HK-2 (cell line): ENCODE results near the gene TMED6.

Experiments used
- DNase-seq: peaks from one replicate; pipeline ENCODE4 v3.0.0-alpha.2; 2018; ENCODE audit not compliant: unreplicated experiment

Gene TMED6

DNA sequence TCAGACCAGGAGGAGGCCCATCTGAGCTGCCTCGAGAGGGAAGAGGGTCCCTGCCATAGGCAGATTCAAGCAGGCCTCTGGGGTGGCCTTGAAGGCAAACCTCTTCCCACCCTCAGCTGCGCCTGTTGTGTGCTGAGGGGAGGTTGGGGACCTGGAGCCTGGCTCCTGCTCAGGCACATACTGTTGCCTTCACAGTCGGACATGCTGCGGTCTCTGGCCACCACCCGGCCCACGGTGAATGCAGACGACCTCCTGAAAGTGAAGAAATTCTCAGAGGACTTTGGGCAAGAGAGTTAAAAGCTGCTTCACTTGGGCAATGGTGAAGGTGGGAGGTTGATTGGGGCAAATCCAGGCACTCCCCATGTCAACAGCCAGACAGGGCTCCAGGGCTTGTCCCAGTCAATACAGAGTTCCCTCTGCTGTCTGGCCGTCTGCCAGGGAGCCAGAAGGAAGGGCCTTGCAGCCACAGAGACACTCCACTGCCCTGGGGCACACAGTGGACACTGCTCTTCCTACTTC is 27.5 kb downstream of the TMED6 start:
- no peak for DNase-seq

DNA sequence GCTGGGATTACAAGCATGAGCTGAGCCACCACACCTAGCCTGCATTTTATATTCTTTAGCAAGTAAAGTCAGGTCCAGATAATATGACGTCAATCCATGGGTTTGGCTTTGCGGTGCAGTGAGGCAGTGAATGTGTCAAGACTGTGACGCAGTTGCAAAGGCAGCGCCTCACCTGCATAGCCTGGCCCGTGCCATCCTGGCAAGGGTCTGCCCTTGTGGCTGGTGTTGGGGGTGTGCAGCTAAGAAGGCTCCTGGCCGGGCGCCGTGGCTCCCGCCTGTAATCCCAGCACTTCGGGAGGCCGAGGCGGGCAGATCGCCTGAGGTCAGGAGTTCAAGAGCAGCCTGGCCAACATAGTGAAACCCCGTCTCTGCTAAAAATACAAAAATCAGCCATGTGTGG is 28.2 kb downstream of the TMED6 start:
- no peak for DNase-seq

- no peak for DNase-seq
Measured at GRCh38 chr16:69322343-69322742, 29.2 kb downstream of the TMED6 start.

GRCh38 chr16:69321080-69321479 is 30.5 kb downstream of the TMED6 start:
- no peak for DNase-seq

DNA sequence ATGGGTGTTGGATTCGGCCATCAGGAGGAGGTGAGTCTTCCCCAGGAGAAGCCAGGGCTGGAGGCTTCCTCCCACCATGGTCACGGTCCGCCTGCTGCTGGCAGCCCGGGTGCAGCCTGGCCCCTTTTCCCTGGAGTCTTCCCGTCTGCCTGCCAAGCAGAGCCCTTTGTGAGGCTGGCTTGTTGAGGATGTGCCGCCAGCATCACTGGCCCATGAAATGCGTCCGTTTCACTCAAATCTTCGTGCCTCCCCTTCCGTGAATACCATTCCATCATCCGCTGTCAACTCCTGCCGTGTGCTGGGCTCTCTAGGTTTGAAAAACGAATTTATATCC is 30.9 kb downstream of the TMED6 start:
- no peak for DNase-seq

DNA sequence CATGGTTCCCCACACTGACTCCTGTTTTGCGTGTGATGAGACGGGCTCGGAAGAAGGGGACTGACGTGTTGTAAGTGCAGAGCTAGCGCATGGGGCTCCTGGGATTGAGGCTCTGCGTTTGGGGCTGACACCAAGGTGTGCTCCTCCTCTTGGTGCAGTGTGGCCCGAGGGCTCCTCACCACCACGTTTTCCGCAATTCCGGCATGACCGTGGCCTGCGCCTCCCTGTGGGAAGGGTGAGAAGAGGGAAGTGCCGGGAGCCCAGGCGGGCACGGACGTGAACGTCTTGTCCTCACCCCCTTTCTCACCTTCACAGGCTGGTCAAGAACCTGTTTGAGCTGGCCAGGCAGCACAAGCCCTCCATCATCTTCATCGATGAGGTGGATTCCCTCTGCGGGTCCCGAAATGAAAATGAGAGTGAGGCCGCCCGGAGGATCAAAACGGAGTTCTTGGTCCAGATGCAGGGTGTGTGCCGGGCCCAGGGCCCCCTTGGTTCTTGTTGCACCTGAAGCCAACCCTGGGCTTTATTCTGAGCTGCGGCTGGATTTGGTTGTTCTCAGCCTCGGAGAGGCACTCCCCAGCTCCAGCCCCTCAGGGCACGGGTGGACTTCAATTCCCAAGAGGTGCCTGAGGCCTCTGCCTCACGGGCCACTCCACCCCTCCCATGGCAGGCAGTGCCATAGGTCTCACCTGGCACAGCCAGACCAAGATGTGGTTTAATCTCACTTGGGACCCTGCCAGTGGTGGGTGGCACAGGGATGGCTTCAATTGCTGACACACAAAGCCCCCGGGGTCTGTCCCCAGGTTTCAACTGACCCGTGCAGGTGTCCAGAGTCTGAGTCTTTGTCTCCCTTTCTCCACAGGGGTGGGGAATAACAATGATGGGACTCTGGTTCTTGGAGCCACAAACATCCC is 31.5 kb downstream of the TMED6 start:
- DNase-seq = no peak

GRCh38 chr16:69319381-69319780 is 32.2 kb downstream of the TMED6 start:
- DNase-seq = no peak

GRCh38 chr16:69318911-69319289 is 32.7 kb downstream of the TMED6 start:
- no peak for DNase-seq

- DNase-seq = no peak
Measured at GRCh38 chr16:69318177-69318910, 33.2 kb downstream of the TMED6 start.

DNA sequence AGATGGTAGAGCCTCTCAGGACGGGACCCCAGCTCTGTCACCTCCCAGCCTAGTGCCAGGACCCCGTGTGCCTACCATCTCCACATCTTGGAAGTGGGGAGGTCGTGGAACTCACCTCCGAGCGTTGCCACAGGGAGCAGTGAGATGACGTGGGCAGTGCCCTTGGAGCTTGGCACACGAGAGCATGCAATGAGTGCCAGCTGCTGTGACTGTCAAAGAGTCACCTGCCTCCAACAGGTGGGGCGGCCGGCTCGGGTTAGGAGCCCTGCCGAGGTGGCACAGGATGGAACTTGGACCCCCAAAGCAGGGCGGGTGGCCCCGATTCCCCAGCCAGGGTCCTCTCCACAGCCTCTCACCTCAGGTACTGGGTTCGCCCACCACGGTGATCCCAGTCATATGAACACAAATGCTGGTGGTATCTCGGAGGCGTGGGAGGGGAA is 35.0 kb downstream of the TMED6 start:
- DNase-seq = no peak

DNA sequence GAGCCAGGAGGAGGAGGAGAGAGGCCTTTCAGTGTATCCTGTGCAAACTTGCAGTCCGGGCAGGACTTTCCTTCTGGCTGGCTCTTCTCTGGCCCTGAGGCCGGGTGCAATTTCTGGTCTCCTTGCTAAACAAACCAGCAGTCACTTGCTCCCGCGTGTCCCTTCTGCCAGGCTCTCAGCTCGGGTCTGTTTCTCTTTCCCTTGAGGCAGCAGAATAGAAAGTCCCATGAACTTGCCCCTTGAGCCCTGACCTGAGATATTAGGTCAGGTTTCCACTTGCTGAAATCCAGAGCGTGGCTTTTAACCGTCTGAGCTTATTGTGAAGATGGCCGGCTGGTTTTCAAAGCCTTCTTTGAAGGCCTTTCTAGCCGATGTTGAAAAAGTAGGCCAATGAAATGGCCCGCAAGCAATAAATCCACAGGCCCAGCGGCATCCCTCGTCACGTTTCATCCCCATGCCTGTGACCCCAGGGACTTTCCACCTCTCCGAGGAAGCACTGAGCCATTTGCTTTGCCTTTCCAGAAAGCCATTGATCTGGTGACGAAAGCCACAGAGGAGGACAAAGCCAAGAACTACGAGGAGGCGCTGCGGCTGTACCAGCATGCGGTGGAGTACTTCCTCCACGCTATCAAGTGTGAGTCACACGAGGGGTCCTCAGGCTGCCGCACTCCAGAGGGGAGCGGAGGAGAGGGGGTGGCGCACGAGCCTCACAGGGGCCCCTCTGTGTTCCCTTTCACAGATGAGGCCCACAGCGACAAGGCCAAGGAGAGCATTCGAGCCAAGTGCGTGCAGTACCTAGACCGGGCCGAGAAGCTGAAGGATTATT is 35.9 kb downstream of the TMED6 start:
- no peak for DNase-seq

GRCh38 chr16:69314534-69314933 is 37.1 kb downstream of the TMED6 start:
- DNase-seq = no peak

DNA sequence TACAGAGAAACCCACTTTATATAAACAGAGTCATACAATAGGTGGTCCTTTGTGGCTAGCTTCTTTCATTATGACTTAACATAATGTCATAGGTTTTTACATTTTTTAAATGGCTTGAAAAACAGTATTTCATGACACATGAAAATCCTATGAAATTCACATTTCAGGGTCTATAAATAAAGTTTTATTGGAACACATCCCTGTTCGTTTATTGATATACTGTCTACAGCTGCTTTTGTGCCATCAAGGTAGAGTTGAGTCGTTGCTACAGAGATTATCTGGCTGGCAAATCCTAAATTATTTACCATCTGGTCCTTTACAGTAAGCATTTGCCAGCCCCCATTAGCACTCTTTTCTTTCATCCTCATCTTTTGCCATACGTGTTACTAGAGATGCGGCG is 38.1 kb downstream of the TMED6 start:
- DNase-seq = no peak

DNA sequence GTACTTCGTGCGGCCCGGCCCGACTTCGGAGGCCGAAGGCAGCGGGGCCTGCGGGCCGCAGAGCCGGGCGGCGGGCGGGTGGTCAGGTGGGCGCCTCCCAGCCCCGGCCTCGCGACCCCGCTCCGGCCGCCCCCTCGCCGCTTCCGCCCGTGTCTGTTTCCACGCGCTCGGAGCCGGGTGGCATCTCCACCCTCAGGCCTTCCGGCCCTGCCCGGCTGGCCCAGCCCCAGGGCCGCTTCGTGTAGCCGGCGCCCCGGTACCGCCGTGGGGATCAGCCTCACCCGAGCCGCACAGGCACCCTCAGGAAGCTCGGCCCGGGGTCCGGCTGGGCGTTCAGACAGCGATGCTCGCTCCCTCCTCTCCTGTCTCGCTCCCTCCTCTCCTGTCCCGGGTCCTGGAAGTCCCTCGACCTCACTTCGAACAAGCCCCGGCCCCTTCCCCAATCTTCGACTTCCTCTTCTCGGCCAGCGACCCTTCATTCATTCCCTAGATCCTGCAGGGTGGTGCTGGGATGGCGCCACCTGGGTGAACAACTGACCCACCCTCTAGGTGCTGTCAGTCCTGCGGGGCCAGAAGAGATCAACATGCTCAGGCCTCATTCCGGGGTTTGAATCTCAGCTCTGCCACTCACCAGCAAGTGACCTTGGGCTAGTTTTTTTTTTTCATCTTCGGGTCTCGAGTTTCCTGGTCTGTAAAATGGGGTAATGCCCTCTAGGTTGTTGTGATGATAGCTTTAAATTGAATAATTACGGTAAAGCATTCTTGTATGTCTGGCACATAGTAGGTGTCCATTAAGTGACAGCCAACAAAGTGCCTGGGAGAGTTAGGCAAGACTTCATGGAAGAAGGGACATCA is 39.8 kb downstream of the TMED6 start:
- DNase-seq = peak; percentile 63

DNA sequence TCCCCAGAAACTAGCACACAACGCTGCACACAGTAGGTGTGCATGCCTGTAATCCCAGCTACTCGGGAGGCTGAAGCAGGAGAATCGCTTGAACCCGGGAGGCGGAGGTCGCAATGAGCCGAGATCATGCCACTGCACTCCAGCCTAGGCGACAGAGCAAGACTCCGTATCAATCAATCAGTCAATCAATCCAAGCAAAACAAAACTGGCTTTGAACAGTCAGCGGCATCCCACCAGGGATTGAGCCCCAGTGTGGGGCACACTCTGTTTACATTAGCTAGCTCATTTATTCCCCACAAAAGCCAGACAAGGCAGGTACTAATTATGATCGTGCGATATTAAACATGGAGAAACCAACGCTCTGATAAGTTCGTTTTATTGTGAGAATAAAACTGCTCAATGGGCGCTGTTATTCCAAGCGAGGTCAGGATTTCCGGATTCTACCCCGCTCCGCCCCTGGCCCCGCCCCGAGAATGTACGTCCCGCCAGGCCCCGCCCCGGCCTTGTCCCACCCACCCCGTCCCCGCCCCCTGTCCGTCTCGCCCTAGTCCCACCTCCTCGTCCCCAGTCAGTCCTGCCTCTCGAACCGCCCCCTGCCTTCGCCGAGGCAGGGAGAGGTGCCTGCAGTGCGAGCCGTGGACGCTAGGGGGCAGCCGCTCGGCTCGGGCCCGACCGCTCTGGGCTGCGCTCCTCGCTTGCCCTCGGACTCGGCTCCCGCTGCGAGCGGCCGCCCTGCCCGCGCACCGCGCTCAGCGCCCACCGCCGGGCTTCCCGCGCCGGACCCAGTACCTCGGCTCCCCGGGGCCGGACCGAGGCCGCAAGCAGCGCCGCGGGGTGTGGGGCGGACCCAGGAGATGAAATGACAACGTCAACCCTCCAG is 40.7 kb downstream of the TMED6 start, which contains the start of gene VPS4A:
TSS of gene VPS4A (plus strand) at position 698 of the 880 bp plus-strand sequence. CDS start at position 860, 162 bp downstream.
- DNase-seq = peak; percentile 99

GRCh38 chr16:69309316-69309715 is 42.3 kb downstream of the TMED6 start:
- no peak for DNase-seq

DNA sequence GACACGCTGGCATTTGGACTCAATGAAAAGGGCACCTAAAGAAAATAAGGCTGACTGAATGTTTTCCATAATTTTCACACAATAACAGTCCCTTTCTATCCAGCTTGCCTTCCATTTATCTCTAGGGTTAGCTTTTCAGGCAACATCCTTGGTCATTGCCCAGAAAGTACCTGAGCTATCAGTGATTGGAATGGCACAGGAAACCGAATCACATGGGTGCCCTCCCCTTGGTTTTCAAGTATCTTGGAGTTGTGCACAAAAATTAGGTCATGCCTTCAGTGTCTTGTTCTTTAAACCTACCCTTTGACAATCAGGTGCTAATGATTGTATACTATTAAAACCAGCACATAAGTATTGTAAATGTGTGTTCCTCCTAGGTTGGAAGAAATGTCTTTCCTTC is 43.7 kb downstream of the TMED6 start:
- no peak for DNase-seq

- DNase-seq = no peak
Measured at GRCh38 chr16:69307091-69307490, 44.5 kb downstream of the TMED6 start.

DNA sequence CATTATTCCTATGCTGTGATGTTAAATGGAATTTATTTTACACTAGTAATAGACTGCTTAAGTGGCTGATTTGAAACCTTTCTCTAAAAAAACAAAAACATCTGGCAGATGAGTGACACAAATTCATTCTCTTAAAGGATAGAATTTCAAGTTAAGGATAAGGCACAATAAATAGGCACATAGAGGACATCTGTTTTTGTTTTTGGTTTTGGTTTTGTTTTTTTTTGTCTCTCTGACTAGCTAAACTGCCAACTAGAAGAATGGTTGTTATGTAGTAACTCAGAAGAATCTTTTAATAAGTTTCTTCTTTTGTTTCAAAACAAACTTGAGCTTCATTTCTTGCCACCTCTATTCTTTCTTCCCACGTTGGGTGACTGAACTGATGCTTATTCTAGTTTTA is 45.6 kb downstream of the TMED6 start:
- no peak for DNase-seq

DNA sequence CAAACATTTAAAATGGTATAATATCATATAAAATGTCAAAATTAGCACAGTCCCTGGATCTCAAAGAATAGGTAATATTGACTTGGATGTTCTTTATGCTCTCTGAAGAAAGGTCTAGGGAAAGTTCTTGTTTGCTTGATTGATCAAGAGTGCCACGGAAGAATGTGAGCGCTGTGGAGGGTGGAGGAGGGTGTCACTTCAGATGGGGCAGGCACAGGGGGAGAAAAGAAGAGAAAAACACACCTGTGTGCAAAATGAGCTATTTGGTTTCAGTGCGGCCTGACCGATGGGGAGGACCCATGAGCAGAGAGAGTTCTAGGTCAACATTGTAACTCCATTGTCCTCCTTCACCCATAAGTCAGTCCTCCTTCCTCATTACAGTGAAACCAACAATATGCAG is 49.3 kb downstream of the TMED6 start:
- no peak for DNase-seq
